ENCODE data around the gene PPP1R27.
"Not testable (repeated sequence)": the region's sequence is repeated elsewhere in the genome, so short reads cannot be mapped to it uniquely, and the experiment has no call there.

PPP1R27 gene

DNA sequence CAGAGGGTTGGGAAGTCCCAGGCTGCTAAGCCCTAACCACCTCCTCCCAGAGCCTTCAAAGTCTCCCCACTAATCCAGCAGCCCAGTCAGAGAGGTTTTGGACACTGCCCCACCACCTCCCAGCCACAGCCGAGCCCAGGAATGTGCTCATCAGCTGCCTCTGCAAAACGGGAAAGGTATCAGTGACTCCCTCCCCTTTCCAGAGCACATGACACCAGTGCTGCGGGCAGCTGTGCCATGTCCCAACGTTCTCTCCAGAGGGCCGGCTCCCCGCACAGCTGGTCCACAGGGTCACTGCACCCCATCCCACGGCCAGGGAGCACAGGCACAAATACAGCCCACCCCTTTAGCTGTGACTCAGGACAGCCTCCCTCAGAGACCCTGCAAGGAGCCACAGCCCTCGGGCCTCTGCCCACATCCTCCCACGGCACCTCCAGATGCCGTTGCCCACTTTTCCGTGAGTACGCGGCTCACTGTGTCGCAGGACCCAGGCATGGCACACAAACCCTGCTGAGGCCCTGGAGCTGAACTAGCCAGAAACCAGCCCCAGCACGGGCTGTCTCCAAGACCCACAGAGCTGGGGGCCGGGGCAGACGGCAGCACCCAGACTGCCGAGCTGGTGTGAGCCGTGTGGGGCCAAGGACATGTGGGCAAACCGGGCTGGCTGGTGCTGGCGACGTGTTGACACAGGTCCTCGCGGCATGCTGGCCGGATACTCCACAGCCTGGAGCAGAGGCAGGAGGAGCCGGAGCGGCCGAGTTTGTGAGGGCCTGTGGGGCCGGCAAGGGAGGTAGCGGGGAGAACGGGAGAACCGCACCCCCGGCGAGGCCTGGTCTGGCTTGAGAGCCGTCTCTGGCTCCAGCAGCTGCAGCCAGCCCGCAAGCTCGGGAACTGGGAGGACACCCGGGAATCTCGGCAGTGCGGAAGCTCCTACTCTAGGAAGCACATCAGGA is 6.3 kb upstream of the PPP1R27 start:
- DNase-seq, result no peak

DNA sequence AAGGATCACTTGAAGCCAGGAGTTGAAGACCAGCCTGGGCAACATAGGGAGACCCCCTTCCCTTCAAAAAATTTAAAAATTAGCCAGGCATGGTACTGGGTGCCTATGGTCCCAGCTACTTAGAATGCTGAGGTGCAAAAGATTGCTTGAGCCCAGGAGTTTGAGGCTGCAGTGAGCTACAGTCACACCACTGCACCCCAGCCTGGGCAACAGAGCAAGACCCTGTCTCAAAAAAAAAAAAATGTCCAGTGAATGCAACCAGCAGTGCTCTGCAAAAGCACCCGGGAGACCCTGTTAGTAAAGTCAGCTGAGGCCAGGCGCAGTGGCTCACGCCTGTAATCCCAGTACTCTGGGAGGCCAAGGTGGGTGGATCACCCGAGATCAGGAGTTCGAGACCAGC is 5.2 kb upstream of the PPP1R27 start:
- not testable (repeated sequence) for DNase-seq

DNA sequence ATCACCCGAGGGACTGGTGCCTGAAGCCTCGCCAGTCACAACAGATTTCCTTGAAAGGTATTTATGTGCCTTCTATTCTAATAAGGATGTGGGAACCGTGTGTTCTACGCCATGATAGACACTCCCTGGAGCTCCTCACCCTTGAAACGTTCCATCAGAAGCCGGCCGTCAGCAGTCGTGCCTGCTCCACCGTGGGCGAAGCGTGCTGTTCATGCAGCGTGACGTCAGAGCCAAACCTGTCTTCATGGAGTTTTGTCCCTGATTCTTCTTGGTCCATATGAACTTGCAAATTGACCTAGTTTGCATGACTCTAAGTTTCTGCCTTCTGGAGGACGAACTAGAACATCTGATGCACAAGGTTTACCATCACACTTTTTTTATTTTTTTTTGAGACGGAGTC is 4.5 kb upstream of the PPP1R27 start:
- DNase-seq, result no peak

DNA sequence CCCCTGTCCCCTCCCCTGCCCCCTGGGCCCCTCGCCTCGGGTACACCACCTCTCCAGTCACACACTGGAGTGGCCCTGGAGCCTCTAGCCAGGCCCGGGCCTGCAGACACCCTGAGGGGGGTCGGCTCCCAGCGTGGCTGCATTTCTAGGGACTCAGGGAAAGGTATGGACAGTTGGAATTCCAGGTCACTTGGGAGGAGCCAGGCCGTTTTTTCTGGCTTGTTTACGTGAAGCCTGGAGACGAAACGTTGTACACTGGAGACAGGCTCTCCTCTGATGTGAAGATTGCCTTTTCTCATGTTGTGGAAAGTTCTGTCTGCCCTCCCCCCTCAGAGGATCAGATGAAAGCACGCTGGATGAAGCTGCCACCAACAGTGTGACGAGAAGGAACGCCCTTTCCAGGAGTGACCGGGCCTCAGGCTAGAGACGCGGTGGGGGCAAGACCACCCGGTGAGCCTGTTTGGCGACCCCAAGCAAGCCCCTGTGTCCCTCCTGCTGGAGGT is 4.0 kb upstream of the PPP1R27 start:
- no peak for DNase-seq

DNA sequence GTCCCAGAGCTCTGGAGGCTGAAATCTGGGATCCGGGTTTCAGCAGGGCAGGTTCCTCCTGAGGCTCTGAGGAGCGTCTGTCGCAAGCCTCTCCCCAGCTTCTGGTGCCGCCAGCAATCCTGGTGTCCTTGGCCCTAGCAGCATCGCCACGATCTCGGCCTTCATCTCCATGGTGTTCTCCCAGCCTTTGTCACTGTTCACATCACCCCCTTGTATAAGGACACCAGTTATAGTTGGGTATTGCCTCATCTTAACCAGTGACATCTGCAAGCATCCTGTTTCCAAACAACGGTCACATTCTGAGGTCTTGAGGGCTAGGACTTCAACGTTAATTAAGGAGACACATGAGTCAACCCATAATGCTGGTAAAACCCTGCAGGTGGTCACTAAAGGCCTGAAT is 2.8 kb upstream of the PPP1R27 start:
- no peak for DNase-seq

DNA sequence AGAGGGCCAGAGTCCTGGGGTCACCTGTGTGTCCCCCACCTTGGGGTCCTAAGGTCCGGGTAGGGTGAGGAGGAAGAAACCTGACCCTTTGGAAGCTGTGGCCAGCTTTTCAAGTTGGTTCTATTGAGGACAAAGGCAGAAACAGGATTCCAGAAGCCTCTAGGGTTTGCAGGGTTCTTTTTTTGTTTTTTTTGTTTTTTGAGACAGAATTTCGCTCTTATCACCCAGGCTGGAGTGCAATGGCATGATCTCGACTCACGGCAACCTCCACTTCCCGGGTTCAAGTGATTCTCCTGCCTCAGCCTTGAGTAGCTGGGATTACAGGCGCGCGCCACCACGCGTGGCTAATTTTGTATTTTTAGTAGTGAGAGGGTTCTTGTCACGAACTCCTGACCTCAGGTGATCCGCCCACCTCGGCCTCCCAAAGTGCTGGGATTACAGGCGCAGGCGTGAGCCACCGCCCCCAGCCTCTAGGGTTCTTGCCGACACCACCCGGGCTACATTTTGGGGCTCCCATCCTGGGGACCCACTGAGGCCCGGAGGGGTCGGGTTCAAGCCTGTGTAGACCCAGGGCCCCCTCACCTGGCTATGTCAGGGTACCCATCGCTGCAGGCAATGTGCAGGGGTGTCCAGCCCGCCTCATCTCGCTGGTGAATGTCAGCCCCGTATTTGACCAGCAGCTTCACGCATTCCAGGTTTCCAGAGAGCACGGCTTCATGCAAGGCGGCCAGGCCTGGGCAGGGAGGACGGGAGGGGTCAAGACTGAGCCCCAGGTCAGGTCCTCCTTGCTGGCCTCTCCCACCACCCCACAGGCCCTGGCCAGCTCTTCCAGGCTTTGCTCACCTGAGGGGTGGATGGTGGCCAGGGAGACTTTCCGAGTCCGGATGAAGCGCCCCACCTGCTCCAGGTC is 674 bp downstream of the PPP1R27 start:
- no peak for DNase-seq

DNA sequence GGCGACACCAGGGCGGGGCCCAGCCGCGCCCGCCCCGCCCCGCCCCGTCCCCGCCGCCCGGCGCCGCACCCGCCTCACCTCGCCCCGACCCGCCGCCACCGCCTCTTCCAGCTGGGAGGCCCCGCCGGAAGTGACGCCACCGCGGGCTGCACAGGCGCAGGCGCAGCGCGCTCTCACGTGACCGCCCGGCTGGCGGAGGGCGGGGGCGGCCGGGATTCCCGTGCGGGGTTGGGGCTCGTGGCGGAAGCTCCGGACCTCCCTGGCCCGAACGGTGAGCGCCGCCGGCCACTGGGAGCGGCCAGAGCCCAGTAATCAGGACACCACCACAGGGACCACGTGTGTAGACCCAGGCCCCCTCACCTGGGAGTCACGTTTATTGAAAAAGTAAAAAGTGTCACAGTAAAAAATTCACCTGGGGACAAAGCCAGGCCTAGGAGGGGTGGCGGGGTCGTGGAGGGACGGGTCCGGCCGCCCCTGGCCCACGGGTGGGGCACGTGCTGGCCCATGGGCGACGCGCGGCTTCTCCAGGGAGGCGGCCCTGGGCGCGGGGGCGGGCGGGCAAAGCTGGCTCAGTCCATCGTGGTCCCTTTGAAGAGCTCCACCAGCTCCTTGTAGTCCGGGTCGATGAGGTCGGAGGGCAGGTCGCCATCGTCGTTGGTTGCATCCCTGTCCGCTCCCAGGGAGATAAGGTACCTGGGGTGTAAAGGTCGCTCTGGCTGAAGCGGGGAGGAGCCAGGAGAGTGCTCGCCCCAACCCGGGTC is 1.5 kb downstream of the PPP1R27 start, which contains the start of gene MCRIP1:
Gene MCRIP1, minus strand, starts transcription at position 132 of the 761 bp plus-strand sequence. CDS start 8,785 bp downstream, outside the sequence.
- DNase-seq, result peak; percentile 85

DNA sequence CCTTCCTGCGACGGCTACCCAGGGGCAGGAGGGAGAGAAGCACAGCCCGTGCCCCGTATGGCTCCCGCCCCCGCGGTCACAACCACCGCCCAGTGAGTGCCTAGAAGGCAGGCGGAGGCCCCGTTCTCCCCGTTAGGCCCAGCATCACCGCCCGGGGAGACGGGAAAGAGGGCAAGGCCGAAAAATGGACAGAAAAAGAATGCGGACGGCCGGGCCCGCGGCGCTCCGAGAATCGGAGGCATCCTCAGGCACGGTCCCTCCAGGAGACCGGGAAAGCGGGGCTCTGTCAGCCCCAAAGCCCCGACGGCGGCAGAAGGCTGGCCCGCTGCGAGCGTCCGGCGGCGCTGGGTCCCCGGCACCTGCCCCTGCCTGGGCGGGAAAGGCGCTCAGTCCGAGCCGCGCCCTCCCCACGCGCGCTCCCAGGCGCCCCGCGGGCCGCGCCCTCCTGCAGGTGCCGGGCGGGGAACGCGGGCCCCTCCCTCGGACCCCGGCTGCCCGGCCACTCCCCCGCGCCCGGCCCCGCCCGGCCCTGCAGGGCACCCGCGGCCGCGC is 2.2 kb downstream of the PPP1R27 start:
- DNase-seq, result no peak

DNA sequence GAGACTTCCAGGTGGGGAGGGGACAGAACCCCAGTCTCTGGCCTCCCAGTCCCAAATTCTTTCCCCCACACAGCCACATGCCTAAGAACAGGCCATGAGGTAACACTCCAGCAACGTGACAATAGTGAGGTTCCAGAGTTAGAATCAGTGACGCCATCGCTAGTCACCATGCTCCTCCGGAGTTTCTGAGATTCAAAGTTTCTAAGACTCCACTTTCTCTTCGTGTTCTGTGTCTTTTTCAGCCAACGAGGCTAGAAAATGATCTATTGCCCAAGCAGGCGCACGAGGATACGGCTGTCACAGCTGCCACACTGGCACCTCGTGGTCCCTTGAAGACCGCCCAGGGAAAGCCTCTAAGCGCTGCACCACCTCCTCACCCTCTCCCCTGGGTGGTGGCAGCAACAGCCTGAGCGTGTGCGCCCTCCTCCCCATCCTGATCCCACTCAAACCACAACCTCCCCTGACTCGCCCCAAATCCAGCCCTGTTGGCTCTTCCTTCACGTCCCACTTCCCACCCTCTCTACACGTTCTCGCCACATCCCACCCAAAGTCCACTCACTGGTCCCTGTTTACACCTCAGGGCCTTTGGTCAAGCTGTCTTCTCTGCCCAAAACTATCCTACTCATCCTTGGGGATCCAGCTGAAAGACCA is 2.8 kb downstream of the PPP1R27 start:
- DNase-seq, result no peak

DNA sequence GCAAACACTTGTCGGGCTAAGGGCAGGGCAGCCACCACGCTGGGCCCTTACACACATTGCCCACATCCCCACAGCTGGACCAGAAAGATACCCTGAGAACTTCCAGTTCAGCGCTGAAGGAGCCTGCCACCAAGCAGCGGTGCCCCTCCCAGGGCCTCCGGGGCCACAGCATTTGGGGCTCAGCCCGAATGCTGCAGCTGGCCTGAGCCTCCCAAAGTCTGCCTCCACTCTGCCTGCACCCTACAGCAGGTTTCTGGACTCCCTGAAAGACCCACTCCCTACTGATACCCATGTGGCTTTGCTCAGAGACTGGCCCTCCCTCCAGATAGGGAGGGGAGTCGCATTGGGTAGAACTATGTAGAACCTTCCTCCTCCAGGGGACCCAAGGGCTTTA is 3.3 kb downstream of the PPP1R27 start:
- DNase-seq, result no peak

DNA sequence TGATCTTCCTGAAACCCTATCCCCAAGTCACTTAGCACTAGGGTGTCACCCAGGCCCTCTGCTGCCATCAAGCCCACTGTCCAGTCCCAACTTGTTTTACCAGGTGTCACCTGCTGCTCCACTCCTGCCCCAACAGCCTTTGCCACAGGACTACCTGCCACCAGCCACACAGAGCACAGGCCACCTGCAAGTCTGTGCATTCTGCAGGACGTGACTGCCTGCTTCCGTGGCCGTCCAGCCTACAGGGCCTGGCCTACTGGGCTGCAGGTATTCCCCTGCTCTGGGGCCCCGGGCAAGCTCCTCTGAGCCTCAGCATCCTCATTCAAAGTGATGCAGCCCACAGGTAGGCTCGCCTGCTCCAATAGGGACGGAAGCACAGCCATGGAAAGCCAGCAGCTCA is 5.0 kb downstream of the PPP1R27 start:
- no peak for DNase-seq

DNA sequence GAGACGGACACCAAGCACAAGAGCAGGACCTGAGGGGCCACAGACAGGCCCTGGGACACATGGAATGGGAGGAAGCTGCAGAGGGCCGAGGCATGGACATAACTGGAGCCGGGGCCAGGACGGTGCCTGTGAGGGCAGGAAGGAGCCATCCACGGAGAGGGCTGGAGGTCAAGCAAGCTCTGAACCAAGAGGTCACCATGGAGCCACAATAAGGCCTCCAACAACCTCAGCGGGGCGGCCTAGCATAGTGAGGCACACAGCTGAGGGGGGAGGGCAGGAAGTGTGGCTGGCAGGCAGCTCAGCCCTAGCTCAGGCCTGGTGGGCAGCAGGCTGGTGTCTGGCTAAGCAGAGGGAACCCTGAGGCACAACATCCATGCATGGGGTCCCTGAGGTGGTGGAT is 6.2 kb downstream of the PPP1R27 start:
- no peak for DNase-seq

DNA sequence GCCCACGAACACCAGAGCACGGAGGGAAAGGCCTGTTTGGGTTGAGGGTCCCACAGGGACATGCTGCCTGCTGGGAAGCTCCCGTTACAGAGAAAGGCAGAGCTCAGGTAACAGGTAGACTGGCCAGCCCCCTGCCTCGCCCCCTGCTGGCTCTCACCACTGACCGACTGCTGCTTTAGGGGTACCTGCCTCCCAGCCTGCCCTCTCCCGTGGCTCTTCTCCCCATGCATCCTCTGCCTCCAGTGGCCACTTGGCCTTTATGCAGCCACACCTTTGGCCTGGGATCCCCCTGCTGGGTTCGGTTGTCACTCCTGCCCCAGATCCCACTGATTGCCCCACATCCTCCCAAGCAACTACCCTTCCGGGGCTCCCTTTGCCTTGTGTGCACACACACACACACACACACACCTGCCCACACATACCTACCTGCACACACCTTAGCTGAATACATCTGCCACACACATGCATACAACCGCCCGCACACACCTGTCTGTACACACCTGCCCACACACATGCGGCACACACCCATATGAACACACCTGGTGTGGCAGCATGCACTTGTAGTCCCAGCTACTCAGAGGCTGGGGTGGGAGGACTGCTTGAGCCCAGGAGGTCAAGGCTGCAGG is 8.9 kb downstream of the PPP1R27 start:
- DNase-seq, result no peak

DNA sequence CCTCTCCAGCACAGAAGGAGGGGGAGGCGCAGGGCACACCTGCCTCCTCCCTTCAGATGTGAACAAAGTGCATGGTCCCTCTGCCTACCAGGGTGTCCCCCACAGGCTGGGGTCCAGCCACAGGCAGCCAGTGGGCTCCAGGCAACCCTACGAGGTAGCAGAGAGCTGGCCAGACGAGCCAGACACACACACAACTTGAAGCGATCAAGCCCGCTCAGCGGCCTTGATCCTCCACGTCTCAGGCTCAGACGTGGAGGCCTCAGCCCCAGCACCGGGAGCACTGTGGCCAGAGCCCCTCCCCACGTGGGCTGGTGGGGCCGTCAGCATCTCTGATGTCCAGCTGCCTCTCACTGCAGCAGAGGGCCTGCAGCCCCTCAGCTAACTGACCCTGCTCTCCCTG is 10.3 kb downstream of the PPP1R27 start:
- no peak for DNase-seq

DNA sequence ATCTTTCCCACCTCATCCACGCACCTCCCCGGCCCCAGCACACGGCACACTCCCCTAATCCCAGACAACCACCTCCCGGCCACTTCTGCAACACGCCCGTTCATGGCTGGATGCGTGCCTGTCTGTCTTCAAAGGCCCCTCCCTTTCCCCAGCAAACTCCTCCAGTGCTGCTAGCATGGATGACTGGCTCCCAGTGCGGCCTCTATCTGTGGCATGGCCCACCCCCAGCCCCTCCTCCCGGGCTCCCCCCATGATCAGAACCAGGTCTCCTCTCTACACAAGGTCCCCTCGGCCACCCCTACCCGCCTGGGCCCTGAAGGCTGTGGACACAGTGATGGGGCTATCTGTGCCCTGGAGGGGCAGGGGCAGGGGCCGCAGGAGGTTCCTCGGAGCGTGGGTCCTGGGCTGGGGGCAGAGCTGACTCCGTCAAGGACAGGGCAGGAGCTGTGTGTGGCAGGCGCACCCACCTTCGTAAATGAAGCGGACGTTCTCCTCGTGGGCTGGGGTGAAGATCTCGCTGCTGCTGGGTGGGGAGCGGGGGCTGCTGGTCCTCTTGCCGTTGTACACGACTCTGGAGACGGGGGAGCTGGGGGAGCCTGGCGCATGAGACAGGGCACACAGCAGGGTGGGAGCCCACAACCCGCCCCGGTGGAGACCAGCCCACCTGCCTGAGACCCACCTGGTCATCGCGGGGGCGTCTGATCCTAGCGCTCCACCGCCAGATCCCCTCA is 10.9 kb downstream of the PPP1R27 start:
- DNase-seq, result no peak

DNA sequence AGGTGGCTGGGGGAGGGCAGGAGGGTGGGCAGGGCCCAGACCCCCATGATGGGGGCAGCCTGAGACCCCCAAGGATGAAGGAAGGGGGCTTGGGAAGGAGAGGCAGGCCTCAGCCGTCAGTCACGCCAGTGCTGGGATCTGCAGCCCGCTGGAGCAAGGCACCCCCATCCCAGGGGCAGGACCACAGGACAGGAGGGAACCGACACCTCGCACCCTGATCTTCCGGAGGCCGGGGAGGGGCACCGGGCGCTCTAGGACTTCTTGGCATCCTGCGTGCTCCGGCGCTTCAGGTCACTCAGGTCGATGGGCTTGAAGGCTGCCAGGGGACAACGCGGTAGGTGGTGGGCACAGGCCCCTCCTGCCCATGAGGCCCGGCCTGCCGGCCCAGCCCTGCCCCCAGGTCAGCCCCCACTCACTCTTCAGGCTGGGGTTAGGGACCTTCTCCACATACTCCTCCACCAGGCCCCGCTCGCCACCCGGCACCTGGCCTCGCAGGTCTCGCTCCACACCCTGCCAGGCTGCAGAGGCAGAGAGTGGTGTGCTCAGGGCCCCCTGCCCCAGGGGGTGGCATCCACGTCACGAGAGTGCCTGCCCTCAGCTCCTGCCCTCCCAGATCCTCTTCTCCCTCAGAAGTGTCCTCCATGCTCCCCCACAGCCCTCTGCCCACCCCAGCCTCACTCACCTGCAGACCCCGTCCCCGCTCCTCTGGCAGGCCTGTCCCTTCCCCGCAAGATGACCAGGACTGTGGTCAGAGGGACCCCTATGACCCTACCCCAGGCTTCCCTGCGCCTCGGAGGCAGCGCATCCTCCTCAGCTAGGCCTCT is 11.6 kb downstream of the PPP1R27 start:
- no peak for DNase-seq

DNA sequence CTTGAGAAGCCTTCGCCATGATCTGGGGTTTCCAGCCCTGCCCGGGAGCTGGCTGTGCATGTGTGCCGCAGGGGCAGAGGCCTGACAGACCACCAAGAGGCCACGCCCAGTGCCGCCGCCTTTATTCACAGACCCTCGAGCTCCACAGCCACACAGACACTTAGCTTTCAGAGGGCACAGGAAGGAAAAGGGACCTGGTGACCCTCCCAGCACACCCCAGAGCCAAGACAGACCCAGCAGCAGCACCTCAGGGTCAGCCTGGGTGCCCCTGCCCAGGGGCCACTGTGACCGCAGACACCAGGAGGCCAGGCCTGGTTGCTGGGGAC is 12.6 kb downstream of the PPP1R27 start:
- DNase-seq, result no peak

DNA sequence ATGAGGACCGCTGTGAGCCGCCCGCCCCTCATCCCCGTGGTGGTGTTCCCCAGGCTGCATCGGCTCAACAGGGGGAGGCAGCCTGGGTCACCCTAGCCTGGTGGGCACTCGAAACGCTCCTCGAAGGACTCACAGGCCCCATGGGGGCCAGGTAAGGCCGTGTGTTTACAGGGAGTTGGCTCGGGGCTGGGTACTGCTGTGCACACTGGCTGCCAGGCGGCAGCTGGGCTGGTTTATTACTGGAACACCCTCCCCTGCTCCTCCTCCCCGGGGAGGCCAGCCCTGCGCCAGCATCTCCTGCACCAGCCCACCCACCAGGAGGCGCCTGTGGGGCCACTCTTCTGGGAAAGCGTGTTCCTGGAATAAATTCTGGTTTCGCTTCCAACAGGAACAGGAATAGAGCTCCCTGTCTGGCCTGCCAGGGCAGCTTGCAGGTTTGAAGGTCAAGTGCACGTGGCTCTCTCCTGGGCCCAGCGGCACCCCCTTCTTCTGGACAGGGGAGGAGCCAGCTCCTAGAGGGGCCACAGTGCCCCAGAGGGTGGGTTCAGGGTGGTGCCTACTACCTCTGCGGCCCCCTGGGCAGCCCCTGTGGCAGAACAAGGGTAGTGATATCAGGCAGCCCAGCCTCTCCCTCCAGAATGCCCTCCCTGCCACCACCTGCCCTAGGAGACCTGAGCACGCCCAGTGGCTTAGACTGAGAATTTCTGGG is 13.1 kb downstream of the PPP1R27 start:
- peak; percentile 84 for DNase-seq

DNA sequence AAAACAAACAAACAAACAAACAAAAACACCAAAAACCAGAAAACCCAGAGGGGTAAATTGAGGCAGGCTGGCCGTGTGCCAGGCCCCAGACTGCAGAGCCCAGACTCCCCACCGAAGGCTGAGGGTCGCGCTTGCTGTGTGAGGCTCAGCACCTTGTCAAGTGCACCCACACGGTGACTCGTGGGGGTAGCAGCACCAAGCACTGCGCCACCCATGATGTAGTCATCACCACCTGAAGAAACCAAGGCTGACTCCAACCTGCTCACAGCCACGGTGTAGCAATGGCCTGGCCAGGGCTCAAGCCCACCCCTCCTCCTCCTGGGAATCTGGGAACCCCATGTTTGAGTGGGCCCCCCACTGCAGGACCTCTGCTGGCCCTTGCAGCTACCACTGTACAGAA is 13.7 kb downstream of the PPP1R27 start:
- no peak for DNase-seq

Measured in NCI-H2029 (cell line).